NCI-H1105 (cell line): ENCODE measurements around the gene ZG16B.

ENCODE experiments used
- DNase-seq: peaks from one replicate; lab custom pipeline; 2025; lab: John Stamatoyannopoulos, UW

The ZG16B gene, protein sequence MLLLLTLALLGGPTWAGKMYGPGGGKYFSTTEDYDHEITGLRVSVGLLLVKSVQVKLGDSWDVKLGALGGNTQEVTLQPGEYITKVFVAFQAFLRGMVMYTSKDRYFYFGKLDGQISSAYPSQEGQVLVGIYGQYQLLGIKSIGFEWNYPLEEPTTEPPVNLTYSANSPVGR

DNA sequence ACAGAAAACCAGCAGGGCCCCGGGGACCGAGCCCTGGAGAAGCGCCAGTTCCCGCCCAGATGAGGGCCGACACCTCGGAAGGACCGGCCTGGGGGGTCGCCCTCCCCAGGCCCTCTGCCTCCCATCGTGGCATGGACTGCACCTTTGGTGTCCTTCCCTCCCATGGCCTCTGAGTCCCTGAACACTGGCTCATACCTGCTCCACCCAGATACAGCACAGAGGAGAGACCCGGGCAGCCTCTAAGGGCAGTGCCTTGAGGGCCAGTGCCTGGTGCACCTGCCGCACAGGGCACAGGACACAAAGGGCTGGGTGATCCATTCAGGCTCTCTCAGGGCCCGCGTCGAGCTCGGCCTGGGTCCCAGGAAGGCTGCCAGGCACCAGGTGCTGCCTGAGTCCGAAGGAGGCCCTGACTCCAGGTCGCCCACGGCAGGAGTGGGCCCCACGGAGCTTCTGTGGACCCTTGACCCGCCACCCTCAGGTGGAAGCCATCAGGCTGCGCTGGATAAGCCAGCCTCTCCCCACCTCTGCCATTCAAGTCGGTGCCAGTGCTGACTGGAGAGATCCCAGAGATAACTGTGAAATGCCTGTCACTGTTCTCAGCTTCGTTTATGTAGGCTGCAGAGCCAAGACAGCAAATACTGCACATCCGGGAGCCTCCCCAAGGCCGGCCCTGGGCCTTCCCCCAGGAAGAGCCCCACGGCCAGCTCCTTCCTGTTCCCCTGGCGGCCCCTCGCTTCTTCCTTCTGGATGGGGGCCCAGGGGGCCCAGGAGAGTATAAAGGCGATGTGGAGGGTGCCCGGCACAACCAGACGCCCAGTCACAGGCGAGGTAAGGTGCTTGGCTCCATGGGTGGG, at the start of gene ZG16B:
ZG16B (plus strand) TSS at position 803 of the 854 bp plus-strand sequence. CDS start 139 bp downstream, outside the sequence.
- DNase-seq = no peak

DNA sequence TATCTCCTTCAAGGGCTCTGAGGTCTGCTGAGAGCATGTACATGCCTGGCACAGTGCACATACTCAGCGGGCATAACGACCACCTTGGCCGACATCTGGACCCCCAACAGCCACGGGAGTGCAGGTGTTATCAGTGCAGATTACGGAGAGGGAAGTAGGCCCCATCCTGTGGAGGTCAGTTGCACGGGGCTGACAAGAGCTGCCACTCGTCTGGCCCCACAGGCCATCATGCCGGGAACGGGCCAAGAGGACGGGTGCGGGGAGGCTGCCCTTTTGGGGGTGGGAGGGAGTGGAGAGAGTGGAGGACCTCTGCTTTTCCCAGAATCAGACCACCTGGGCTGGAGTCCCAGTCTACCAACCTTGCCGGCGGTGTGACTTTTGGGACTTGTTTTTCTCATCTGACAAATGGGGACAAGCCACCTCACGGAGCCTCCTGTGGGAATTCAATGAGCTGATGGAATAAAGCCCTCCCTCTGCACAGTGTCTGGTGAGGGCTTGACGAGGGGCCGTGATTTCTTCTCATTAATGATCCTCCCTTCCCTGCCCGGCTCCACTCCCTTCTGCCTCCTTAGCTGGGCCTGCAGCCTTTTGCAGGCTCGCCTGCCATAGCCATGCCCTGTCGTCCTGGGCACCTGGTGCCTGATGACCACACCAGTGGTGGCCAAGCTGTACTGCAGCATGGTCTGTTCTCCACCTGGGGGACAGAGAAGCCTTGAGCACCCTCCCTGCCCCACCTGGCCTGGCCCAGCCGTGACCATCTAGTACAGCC, 47.3 kb upstream of the ZG16B start:
- no peak for DNase-seq

DNA sequence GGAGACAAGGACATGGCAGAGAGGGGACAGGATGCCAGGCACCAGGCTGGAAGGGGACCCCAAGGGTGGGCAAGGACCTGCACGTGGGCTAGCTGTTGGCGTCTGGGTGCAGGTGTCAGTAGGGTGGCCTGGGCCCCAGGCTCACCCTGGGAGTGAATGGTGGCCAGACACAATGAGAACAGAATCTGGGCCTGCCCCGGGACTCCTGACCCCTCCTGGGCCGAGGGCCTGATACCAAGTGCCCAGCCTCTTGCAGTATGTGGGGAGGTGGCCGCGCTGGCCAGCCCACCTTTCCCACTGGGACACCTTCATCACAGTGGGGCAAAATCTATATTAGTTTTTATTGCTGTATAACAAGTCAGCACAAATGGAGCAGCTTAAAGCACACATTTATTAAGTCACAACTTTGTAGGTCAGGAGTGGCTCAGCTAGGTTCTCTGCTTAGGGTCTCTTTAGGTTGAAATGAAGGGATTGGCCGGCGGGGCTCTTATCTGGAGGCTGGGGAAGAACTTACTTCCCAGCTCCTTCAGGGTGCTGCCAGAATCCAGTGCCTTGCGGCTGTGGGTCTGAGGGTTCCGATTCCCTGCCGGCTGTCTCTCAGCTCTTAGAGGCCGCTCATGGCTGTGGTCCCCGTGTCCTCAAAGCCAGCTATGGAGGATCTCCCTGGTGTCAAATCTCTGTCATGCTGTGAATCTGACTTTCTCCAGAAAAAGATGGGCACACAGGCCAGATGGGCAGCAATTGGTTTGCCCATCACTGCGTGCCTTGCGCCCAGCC, 46.3 kb upstream of the ZG16B start:
- no peak for DNase-seq

DNA sequence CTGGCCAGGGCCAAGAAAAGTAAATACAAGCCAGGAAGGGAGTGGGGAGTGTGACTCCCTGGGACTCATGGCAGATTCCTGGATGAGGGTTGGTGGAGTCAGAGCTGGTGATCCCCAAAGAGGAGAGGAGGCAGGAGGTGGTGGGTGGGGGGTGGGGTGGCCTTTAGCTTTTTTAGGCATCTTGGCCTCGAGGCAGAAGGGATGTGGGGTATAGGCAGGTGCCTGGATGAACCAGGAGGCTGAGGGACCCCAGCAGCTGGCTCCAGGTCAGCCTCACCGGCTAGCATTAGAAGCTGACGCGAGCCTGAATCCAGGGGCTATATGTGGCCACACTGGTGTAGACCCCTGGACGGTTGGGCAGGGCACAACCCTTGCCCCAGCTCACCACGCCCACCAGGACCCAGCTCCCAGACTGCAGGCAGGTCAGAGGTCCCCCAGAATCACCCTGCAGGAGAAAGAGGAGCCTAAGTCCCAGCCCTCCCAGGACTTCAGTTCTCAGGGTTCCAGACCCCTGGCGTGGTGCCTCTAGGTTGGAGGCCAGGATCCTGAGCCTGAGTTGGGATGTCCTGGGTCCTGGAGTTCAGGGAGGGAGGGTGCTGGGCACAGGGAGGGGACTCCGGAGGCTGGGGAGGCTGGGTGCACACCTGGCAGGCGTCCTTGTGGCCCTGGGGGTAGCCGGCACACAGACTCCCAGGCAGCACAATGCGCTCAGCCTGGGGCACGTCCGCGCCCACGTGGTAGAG, 45.6 kb upstream of the ZG16B start:
- no peak for DNase-seq

DNA sequence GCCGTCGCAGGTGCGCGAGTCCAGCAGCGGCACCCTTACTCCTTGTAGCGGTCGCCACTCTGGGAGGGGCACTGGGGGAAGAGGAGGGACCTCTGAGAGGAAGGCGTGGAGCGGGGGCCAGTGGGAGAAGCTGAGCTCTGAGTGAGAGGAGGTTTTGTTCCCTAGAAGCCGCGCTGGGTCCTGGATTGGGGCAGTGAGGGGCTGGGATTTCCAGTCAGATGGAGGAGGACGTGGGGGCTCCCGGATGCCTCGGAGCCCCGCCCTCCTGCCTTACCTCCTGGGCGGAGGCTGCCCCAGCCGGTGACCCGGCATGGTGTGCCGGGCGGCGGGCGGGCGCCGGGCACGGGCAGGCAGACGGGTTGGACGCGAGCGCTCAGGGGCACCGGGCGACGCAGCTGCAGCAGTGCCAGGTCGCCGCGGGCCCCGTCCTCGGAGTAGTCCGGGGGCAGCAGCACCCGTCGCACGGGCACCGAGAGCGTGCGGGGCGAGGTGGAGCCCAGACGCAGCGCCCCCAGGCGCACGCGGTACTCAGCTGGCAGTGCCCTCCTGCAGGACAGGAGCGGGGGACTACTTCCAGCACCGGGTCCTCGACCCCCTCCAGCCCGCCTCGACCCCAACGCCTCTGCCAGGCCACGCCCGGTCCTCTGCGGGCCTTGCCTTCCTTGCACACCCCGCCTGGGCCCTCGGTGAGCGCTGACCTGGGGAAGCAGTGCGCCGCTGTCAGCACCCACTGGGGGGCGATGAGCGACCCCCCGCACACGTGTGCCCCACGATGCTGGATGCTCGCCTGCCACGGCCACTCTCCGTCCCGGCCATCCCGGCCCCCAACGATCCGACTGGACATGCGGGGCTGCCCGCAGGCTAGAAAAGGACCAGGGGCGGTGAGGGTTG, 44.8 kb upstream of the ZG16B start:
- peak; percentile 13 for DNase-seq

DNA sequence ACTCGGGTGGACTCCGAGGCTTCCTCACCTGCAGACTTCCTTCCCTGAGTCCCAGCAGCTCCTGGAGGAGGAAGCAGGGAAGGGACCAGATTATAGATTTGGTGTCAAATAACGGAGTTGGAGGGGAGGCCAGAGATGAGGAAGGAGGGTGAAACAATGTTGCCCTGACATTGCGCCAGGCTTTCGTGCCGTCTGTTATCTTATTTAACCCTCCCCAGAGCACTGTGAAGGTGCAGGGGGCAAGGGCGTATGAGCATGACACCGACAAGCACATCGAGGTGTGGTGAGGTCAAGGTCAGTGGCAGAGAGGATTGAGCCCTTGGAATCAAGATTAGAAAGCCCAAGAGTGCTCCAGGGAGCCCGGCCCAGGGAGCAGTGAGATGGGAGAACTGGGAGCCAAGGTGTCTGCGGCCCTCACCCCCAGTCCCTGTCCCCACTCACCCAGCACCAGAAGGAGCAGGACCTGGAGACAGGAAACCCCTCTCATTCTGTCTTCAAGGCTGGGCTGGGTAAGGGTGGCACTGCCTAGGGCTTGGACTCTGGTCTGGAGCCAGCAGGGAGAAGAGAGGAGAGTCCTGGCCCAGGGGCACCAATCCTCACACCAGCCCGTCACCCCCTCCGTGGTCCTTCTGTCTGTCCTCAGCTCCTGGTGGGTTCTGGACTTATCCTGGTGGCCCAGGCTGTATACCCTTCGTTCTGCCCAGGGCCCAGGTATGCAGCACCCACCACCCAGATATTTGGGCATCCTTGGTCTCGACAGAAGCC, 43.9 kb upstream of the ZG16B start:
- DNase-seq = no peak

DNA sequence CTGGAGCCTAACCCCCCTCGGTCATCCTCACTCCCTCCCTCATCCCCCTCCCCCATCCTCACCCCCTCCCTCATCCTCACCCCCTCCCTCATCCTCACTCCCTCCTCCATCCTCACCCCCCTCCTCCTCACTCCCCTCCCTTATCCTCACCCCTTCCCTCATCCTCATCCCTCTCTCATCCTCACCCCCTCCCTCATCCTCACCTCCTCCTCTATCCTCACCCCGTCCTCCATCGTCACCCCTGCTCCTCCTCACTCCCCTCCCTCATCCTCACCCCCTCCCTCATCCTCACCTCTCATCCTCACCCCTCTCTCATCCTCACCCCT, 43.3 kb upstream of the ZG16B start:
- DNase-seq = no peak

DNA sequence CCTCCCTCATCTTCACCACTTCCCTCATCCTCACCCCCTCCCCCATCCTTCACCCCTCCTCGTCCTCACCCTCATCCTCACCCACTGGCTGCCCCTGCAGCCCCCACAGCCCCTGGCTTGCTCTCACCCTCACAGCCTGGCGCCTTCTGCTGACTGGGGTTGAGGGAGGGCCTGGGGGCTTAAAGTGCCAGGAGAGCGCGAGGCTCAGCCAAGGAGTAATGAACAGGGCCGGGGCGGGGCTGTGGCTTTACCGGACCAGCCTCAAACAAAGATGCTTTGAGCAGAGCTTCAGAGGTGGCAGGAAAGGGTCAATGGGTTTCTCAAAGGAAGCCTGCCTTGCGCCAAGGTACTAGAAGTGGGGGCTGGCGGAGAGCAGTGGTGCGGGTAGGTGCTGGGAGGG, 42.7 kb upstream of the ZG16B start, which contains the start of gene PRSS33:
PRSS33 (minus strand) TSS at position 155 of the 400 bp plus-strand sequence. CDS start 1,013 bp downstream, outside the sequence.
- DNase-seq = no peak

DNA sequence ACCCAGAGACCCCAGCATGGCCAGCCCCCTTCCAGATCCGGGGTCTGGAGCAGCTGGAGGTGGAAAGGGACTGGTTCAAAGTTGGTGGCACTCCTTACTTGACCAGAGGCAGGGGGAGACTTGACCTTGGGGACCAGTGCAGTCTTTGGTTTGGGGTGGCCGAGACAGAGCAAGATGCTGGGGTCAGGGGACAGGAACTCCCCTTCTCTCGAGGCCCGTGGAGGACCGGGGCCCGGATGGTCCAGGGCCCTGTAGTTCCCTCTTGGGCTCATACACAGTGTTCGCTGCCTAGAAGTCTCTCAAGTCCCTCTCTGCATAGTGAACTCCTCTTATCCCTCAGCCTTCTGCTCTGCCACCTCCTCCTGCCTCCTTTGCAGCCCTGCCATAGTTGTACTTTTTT, 42.1 kb upstream of the ZG16B start:
- DNase-seq = no peak

DNA sequence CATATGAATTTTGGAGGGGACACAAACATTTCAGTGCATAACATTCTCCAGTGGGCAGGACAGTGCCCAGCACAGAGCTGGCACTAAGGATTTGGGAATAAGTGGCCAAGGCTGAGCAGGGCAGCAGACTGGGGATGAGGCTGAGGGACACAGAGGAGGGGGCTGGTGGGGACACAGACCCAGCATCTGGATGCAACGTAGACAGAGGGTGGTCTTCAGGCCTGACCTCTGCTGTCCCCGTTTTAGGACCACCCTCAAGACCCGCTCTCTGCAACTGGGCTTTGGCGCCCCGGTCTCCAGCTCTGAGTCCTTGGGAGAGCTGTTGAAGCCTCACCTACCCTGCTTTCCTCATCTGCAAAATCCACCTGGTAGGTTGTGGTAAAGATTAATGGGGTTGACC, 39.5 kb upstream of the ZG16B start:
- no peak for DNase-seq

DNA sequence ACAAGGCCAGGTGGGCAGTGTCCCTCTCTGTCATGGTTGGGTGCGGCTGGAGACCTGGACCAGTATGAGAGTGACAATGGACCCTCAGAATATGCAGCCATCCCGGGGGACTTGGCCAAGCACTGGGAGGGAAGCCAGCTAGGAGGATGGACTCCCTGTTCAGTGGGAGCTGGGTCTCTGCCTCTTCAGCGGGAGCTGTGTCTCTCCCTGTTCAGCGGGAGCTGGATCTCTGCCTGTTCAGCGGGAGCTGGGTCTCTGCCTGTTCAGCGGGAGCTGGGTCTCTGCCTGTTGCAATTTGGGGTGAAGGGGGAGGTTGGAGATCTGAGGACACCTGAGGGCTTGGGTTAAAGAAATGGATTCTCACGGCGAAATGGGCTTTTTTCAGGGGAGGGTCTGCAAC, 38.9 kb upstream of the ZG16B start:
- DNase-seq = no peak

DNA sequence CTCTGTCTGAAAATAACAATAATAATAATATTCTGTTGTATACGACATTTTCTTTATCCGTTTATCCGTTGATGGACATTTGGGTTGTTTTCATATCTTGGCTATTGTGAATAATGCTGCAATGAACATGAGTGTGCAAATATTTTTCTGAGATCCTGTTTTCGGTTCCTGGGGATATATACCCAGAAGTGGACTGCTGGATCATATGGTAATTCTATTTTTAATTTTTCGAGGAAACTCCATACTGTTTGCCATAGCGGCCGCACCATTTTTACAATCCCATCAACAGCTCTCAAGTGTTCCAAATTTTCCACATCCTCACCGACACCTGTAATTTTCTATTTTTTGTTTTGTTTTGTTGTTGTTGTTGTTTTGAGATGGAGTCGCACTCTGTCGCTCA, 37.2 kb upstream of the ZG16B start:
- no peak for DNase-seq

DNA sequence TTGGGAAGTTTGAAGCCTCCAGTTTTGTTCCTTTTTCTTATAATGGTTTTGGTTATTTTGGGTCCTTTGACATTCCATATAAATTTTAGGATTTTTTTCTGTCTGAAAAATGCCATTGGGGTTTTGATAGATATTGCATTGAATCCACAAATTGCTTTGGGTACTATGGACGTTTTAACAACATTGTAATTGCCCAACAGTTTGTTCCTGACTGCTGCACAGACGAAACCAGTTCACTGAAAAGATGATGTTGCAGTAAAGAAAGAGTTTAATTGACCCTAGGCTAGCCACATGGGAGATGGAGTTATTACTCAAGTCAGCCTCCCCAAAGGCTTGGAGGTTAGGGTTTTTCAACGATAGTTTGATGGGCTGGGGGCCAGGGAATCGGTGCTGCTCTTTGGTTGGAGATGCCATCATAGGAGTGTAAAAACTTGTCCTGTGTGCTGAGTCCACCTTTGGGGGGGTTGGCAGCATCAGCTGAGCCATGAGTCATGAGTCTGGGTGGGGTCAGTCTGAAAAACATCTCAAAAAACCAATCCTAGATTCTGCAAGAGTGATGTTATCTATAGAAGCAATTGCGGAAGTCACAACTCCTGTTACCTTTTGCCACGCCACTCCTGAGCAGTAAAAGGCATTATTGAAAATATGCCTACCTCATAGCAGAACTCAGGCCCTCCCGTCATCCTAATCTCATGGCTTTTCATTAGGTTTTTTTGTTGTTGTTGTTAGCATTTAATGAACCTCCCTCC, 34.5 kb upstream of the ZG16B start:
- no peak for DNase-seq

DNA sequence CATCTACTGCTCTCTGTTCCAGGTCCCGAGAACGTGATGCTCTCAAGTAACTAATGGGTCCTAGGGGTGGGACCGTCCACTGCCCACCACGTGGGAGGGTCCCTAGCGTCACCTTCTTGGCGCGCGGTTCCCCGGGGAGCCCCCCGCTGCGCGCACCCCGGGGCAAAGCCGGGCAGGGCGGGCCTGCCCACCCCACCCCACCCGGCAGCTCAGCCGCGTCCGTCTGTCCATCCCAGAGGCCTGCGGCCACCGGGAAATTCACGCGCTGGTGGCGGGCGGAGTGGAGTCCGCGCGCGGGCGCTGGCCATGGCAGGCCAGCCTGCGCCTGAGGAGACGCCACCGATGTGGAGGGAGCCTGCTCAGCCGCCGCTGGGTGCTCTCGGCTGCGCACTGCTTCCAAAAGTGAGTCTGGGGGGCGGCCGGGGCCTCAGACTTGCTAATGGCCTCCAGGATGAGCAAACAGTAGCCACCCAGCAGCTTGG, 31.3 kb upstream of the ZG16B start:
- no peak for DNase-seq

DNA sequence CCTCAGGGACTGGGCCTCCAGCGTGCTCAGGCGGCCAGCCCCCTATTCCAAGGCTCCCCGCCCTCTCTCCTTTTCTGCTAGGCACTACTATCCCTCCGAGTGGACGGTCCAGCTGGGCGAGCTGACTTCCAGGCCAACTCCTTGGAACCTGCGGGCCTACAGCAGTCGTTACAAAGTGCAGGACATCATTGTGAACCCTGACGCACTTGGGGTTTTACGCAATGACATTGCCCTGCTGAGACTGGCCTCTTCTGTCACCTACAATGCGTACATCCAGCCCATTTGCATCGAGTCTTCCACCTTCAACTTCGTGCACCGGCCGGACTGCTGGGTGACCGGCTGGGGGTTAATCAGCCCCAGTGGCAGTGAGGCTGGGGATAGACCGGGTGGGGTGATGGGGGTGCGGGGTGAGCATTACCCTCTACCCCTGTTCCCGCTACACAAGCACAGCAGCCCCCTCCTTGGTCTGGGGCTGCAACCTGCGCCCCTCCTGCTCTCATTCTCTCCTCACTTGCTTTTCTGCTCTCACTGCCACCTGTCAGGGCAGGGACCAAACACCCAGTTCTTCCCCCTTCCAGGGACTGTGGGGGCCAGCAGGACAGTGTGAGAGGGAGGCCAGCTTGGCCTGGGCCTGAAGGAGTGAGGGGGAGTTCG, 30.8 kb upstream of the ZG16B start:
- DNase-seq = no peak

DNA sequence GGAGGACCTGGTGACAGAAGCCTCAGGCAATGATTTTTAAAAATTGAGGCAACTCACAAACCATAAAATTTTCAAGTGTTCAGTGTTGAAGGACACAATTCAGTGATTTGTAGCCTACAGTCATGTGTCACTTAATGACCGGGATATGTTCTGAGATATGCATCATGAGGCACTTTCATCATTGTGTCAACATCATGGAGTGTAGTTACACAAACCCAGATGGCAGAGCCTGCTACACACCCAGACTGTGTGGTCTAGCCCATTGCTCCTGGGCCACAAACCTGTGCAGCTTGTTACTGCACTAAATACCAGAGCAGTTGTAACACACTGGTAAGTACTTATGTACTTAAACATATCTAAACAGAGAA, 30.3 kb upstream of the ZG16B start:
- no peak for DNase-seq

DNA sequence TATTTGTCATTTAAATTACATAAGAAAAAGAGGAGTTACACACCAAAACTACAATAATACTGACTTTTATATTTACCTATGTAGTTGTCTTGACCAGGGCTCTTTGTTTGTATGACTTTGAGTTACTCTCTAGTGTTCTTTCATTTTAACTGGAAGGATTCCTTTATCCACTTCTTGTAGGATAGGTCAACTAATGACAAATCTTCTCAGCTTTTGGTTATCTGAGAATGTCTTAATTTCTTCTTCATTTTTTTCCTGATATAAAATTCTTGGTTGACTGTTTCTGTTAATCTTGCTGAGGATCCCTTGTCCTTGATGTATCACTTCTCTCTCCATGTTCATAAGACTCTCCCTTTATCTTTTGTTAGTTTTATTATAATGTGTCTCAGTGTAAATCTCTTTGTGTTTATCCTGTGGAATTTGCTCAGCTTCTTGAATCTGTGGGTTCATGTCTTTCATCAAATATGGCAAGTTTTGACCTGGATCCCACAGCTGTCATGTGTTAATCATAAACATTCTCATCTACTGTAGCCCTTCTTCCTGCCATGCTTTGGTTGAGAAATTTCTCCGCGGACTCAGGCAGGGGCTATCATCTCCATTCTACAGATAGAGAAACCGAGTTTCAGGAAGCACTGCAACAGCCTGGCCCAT, 26.4 kb upstream of the ZG16B start:
- DNase-seq = no peak

DNA sequence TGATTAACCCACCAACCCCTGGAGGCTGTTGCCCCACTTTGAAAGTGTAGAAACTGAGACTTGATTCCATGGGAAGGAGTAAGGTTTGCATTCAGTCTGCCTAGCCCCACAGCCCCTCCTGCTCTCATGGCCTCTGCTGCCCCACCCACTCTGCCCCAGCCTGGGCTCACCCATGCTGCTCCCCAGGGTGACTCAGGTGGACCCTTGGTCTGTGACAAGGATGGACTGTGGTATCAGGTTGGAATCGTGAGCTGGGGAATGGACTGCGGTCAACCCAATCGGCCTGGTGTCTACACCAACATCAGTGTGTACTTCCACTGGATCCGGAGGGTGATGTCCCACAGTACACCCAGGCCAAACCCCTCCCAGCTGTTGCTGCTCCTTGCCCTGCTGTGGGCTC, 25.4 kb upstream of the ZG16B start:
- DNase-seq = no peak
